HL-60 (cell line): ENCODE results near the gene KCNJ4.

Source experiments
- DNase-seq, 2 experiments: peaks; one replicate each; pipeline ENCODE4 v3.0.0-alpha.2; 2010 to 2020; ENCODE audit warnings: low read depth in 1 of 2, low spot score in 1 of 2
- H3K27ac ChIP-seq: fragments of 250-450 bp; sonication (Bioruptor Pico); replicated peaks from 2 replicates; pipeline ENCODE4 v1.5.1; 2020; ENCODE audit warnings: mild to moderate bottlenecking, moderate library complexity
- H3K27me3 ChIP-seq: fragments of 250-450 bp; sonication (Bioruptor Pico); 2 replicates; pipeline ENCODE4 v1.5.1; 2021; ENCODE audit warnings: mild to moderate bottlenecking, moderate library complexity; ENCODE audit not compliant: insufficient read depth, poor library complexity, severe bottlenecking
- H3K4me3 ChIP-seq: replicated peaks from 2 replicates; pipeline ENCODE4 v1.5.1; 2011; ENCODE audit warnings: mild to moderate bottlenecking, control low read depth, low read length; ENCODE audit not compliant: insufficient read depth
- CTCF ChIP-seq: IDR thresholded peaks from one replicate; pipeline ENCODE4 v1.5.1; 2011; ENCODE audit warnings: low read length, control low read depth, inconsistent platforms; ENCODE audit not compliant: insufficient read depth
- GABPA ChIP-seq: IDR thresholded peaks from 2 replicates; pipeline ENCODE4 v1.6.1; 2012; ENCODE audit warnings: low read depth
- POLR2AphosphoS5 ChIP-seq: IDR thresholded peaks from 2 replicates; pipeline ENCODE4 v1.6.1; 2012; ENCODE audit warnings: low read depth
- REST ChIP-seq: IDR thresholded peaks from 2 replicates; pipeline ENCODE4 v1.6.1; 2012; ENCODE audit warnings: low read depth; ENCODE audit not compliant: insufficient replicate concordance
- SPI1 ChIP-seq: IDR thresholded peaks from 2 replicates; pipeline ENCODE4 v1.6.1; 2012; ENCODE audit warnings: low read depth, mild to moderate bottlenecking, borderline replicate concordance

KCNJ4 gene

DNA sequence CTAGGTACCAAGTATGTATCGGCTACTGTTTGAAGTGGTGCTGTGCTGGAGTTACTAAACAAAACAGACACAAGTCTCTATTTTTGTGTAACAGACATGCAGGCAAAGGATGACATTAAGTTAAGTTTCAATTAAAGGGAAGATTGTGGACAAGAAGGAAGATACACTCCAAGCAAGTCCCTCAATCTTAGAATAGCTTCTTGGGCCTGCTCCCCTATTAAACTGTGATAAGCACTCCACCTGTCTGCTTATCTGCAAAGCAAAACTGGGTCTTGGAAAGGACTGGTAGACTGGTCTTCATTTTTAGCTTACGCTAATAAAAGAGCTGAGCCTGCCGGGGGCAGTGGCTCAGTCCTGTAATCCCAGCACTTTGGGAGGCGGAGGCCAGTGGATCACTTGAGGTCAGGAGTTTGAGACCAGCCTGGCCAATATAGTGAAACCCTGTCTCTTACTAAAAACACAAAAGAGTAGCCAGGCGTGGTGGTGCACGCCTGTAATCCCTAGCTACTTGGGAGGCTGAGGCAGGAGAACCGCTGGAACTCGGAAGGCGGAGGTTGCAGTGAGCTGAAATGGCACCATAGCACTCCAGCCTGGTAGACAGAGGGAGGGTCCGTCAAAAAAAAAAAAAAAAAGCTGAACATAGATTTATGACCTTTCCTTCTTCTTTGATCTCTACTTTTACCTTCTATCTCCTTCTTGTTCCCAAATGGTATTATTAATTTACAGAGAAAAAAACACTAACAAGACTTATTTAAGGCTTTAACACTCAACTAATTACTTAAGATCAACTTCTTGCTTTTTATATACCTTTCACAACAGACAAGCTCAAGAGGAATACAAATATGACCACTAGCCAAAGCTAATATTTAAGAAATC is 47.0 kb upstream of the KCNJ4 start:
- no peak for TF ChIP-seq POLR2AphosphoS5
- no peak for TF ChIP-seq GABPA
- TF ChIP-seq SPI1: no peak
- no peak for TF ChIP-seq REST
- H3K27me3 ChIP-seq: no peaks in the 10 kb centered on the region
- H3K27ac ChIP-seq: no peak overlapping the region
- DNase-seq: no peak
- H3K4me3 ChIP-seq: no peak overlapping the region

- Histone ChIP-seq H3K27ac (no peak overlapping the region), H3K4me3 (no peak overlapping the region), H3K27me3 (no peaks in the 10 kb centered on the region)
- DNase-seq: no peak
- TF ChIP-seq POLR2AphosphoS5: no peak
- no peak for TF ChIP-seq GABPA
Observed at GRCh38 chr22:38497869-38498268, 42.9 kb upstream of the KCNJ4 start.

- no peak for DNase-seq
- no peak overlapping the region for H3K4me3 ChIP-seq
- H3K27ac ChIP-seq: no peak overlapping the region
- TF ChIP-seq REST: no peak
- no peak for TF ChIP-seq CTCF
- TF ChIP-seq SPI1: no peak
- no peak for TF ChIP-seq GABPA
- no peak for TF ChIP-seq POLR2AphosphoS5
- H3K27me3 ChIP-seq: no peaks in the 10 kb centered on the region
Observed at GRCh38 chr22:38494939-38495338, 39.9 kb upstream of the KCNJ4 start.

DNA sequence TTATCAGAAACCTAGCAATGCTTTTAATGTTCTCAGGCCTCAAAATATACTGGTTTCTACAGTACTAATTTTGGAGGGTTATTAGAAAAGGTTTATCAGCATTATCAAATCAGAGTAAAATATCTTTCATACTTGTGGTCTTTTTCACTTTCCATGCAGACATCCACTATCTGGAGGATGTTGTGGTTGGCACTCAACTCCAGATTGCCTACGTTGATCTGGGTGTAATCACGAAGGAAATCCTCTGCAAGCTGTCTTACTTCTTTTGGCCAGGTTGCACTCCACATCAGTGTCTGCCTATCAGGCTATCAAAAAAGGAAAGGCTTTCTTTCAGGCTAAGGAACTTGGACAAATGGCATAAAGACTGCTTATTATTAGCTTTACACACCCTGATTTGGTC is 39.5 kb upstream of the KCNJ4 start:
- Histone ChIP-seq H3K27ac (no peak overlapping the region), H3K4me3 (no peak overlapping the region), H3K27me3 (no peaks in the 10 kb centered on the region)
- no peak for DNase-seq
- TF ChIP-seq GABPA (no peak), POLR2AphosphoS5 (no peak), CTCF (no peak), REST (no peak), SPI1 (no peak)
